CD4-positive, alpha-beta T cell (primary cell): Measurements from ENCODE around the gene EXO1. TPM values are rescaled to one million over a fixed set of nuclear protein-coding genes. Genes with fewer than 3 reads are reported as not detected.

Source experiments
- ATAC-seq: fragments of 200-7000 bp; cut with Tn5 transposase; one replicate; pipeline ENCODE4 v1.10.0; 2022; ENCODE audit warnings: mild to moderate bottlenecking; ENCODE audit not compliant: poor library complexity
- CTCF ChIA-PET: fragments of 350-600 bp; sonication (Branson Sonifier 250); formaldehyde crosslinking; loops from one replicate; lab custom pipeline; 2021; ENCODE audit warnings: antibody characterized with exemption, inconsistent platforms; lab: Charles Lee
- POLR2A ChIA-PET: fragments of 350-600 bp; sonication (Branson Sonifier 250); formaldehyde crosslinking; loops from one replicate; lab custom pipeline; 2021; ENCODE audit warnings: antibody characterized with exemption, inconsistent platforms; lab: Charles Lee
- DNase-seq, 14 experiments: peaks; one replicate each; pipeline ENCODE4 v3.0.0-alpha.2; 2013 to 2020; ENCODE audit warnings: mixed read lengths in 2 of 14
- H3K27ac ChIP-seq, 2 donors: one replicate each; pipeline versions ENCODE4 v1.5.1 to v1.7.0; 2013; ENCODE audit warnings: low read length in 2 of 2, low read depth in 1 of 2, mild to moderate bottlenecking in 1 of 2
- H3K27me3 ChIP-seq, 2 experiments: 1 replicate in 1 of 2; 2 replicates in 1 of 2; pipeline versions ENCODE4 v1.6.1 to v1.7.0; 2013; ENCODE audit warnings: low read length in 2 of 2, control low read depth in 1 of 2, mild to moderate bottlenecking in 1 of 2, moderate library complexity in 1 of 2; ENCODE audit not compliant: insufficient read depth in 2 of 2, control insufficient read depth in 1 of 2
- H3K36me3 ChIP-seq: one replicate; pipeline ENCODE4 v1.6.1; 2013; ENCODE audit warnings: low read length, control low read depth; ENCODE audit not compliant: insufficient read depth
- H3K4me1 ChIP-seq: one replicate; pipeline ENCODE4 v1.6.1; 2013; ENCODE audit warnings: low read length, control low read depth; ENCODE audit not compliant: insufficient read depth
- H3K4me3 ChIP-seq: one replicate; pipeline ENCODE4 v1.5.1; 2013; ENCODE audit warnings: mild to moderate bottlenecking, low read length, moderate library complexity
- H3K9me3 ChIP-seq, 2 experiments: 1 replicate in 1 of 2; 2 replicates in 1 of 2; pipeline versions ENCODE4 v1.6.1 to v1.7.0; 2013; ENCODE audit warnings: low read length in 2 of 2, mild to moderate bottlenecking in 2 of 2, control low read depth in 1 of 2, moderate library complexity in 1 of 2; ENCODE audit not compliant: control insufficient read depth in 1 of 2, insufficient read depth in 1 of 2
- H3K27ac Mint-ChIP-seq: one replicate; pipeline ENCODE4 v1.8.0; 2020; ENCODE audit warnings: mixed read lengths
- H3K27me3 Mint-ChIP-seq: one replicate; pipeline ENCODE4 v1.8.0; 2021; ENCODE audit warnings: mixed read lengths
- H3K36me3 Mint-ChIP-seq: one replicate; pipeline ENCODE4 v1.8.0; 2021; ENCODE audit warnings: low read depth, mixed read lengths
- H3K4me1 Mint-ChIP-seq: one replicate; pipeline ENCODE4 v1.8.0; 2021; ENCODE audit warnings: low read depth, mixed read lengths
- H3K4me3 Mint-ChIP-seq: one replicate; pipeline ENCODE4 v1.8.0; 2020; ENCODE audit warnings: mild to moderate bottlenecking, mixed read lengths
- H3K9me3 Mint-ChIP-seq: one replicate; pipeline ENCODE4 v1.8.0; 2020; ENCODE audit warnings: mixed read lengths
- CTCF ChIP-seq: fragments of 200-600 bp; IDR thresholded peaks from one replicate; pipeline ENCODE4 v1.8.0; 2022; ENCODE audit warnings: antibody characterized with exemption, mild to moderate bottlenecking
- intact Hi-C, 2 experiments: fragments of 100-400 bp; cut with DNase I in 1 of 2; cut with micrococcal nuclease in 1 of 2; formaldehyde crosslinking; loops; one replicate each; pipeline versions ENCODE4 v1.15.1 to v1.9.0; 2023 to 2025; cut with DNase I, micrococcal nuclease
- total RNA-seq, 174 experiments: library from RNA in 2 of 174; stranded (reverse) in 2 of 174; gene quantifications; one replicate each; pipeline ENCODE4 v1.2.3 and lab custom pipeline; 2021 to 2026

The EXO1 gene
- total RNA-seq, 2 experiments from 2014 or later = 0.25 to 1.1 TPM

GRCh38 chr1:241857131-241857530 lies 9.1 kb downstream of the EXO1 start:
- no peaks in the 10 kb centered on the region for H3K27me3 Mint-ChIP-seq
- no peaks in the 10 kb centered on the region for H3K36me3 Mint-ChIP-seq
- H3K27ac Mint-ChIP-seq = no peak overlapping the region
- Histone ChIP-seq H3K4me1 (no peaks in the 10 kb centered on the region), H3K4me3 (no peak overlapping the region), H3K36me3 (no peaks in the 10 kb centered on the region), H3K27ac (no peak overlapping the region), H3K27me3 (no peaks in the 10 kb centered on the region), H3K9me3 (no peaks in the 10 kb centered on the region)
- H3K9me3 Mint-ChIP-seq = no peaks in the 10 kb centered on the region
- intact Hi-C loops = no loop called here
- no peak for TF ChIP-seq CTCF
- ChIA-PET CTCF (interaction anchor here (1.5 kb wide), 1 partner anchor 10 kb away, joined by 3 read pairs; the partner anchor contains the start of gene EXO1), POLR2A (no interaction called here)
- H3K4me1 Mint-ChIP-seq = no peaks in the 10 kb centered on the region
- ATAC-seq = no peak
- DNase-seq = no peak
- no peak overlapping the region for H3K4me3 Mint-ChIP-seq

GRCh38 chr1:241860922-241861321 lies 12.9 kb downstream of the EXO1 start:
- Histone ChIP-seq H3K9me3 (no peaks in the 10 kb centered on the region), H3K36me3 (no peaks in the 10 kb centered on the region), H3K4me1 (no peaks in the 10 kb centered on the region), H3K4me3 (no peak overlapping the region), H3K27ac (no peak overlapping the region), H3K27me3 (no peaks in the 10 kb centered on the region)
- DNase-seq = no peak
- TF ChIP-seq CTCF = no peak
- intact Hi-C loops = no loop called here
- Mint-ChIP-seq H3K36me3 (no peaks in the 10 kb centered on the region), H3K4me1 (no peaks in the 10 kb centered on the region), H3K4me3 (no peak overlapping the region), H3K9me3 (no peaks in the 10 kb centered on the region), H3K27me3 (no peaks in the 10 kb centered on the region), H3K27ac (no peak overlapping the region)
- ATAC-seq = no peak
- ChIA-PET CTCF (no interaction called here), POLR2A (no interaction called here)

GRCh38 chr1:241869022-241869421 lies 21.0 kb downstream of the EXO1 start:
- no peaks in the 10 kb centered on the region for H3K27me3 Mint-ChIP-seq
- no peak overlapping the region for H3K27ac Mint-ChIP-seq
- Histone ChIP-seq H3K36me3 (no peaks in the 10 kb centered on the region), H3K4me3 (no peak overlapping the region), H3K9me3 (no peaks in the 10 kb centered on the region), H3K4me1 (no peaks in the 10 kb centered on the region), H3K27me3 (no peaks in the 10 kb centered on the region), H3K27ac (no peak overlapping the region)
- no peak overlapping the region for H3K4me3 Mint-ChIP-seq
- DNase-seq (no peak), ATAC-seq (no peak)
- intact Hi-C loops = no loop called here
- no peaks in the 10 kb centered on the region for H3K9me3 Mint-ChIP-seq
- ChIA-PET POLR2A (no interaction called here), CTCF (no interaction called here)
- no peaks in the 10 kb centered on the region for H3K36me3 Mint-ChIP-seq
- no peak for TF ChIP-seq CTCF
- no peaks in the 10 kb centered on the region for H3K4me1 Mint-ChIP-seq
